Measurements from ENCODE around the gene PIK3R2. TPM values are rescaled to one million over a fixed set of nuclear protein-coding genes. Genes with fewer than 3 reads are reported as not detected.
A peak's percentile ranks its signal among the peaks of the same experiment; 100 is the strongest.

The PIK3R2 gene
- total RNA-seq, 8 experiments from 2014 or later, result 15.6 to 62.6 (median 27.4) TPM

DNA sequence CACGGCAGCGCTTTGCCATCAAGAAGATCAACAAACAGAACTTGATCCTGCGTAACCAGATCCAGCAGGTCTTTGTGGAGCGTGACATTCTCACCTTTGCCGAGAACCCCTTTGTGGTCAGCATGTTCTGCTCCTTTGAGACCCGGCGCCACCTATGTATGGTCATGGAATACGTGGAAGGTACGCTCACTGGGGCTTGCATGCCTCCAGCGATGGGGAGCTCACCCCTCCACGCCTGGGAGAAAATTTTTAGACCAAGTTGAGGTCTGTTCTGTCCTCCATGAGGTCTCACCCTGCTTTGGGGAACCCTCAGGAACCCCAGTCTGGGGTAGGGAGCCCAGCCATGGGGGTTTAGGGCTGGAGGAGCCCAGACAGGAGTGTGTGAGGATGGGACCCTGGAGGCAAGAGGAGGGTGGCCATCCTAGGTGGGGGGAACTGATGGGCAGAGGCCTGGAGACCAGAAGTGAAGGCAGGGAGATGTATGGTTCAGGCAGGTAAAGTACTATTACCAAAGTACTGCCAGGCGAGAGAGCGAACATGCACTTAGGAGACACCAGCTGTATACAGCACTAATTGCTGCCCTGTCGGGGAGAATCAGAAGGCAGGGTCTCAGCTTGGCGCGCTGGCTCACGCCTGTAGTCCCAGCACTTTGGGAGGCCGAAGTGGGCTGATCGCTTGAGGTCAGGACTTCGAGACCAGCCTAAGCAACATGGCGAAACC, 22.3 kb upstream of the PIK3R2 start:
- H3K4me3 ChIP-seq, result no peak overlapping the region
- no peak for ATAC-seq (replicated peaks in 6 of 8)
- H3K4me1 ChIP-seq (replicated peaks in 1 of 2), result no peaks in the 10 kb centered on the region
- in situ Hi-C loops (cut with MboI; ENCODE audit: low pct_unique_long_range_greater_than_20kb in 2 of 9, low sequenced_read_pairs in 9 of 9, unreplicated experiment in 9 of 9), result no loop called here
- H3K27ac ChIP-seq, result no peak overlapping the region
- 53 to 100% (median 92%) methylated on average over 1 to 13 of the region's 21 CpGs; no CpG with 5 or more reads in 2 of the 10 experiments for WGBS, 10 experiments

DNA sequence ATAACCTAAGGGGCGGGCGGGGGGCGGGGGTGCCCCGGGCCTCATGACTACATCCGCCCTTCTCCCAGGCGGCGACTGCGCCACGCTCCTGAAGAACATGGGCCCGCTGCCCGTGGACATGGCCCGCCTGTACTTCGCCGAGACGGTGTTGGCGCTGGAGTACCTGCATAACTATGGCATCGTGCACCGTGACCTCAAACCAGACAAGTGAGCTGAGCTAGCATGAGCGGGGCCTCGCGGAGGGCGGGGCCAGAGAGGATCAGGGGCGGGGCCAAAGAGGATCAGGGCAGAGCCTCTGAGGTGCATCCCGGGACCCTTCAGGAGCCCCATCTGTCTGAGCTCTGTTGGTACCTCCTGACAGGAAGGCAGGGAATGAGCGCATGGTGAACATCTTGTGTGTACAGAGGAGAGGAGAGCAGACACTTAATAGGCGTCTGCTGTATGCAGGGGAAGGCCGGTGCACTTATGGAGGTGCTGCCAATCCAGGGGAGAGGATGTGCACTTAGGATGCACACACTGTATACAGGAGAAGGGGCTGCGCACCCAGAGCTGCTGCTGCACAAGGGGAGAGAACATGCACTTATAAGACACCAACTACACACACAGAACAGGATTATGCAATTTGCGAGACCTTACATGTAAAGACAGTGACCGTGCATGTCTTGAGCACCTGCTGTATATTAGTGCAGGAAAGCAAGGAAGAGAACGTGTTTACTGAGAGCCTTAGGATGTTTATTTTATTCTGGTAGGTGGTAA, 20.9 kb upstream of the PIK3R2 start:
- in situ Hi-C loops (cut with MboI; ENCODE audit: low pct_unique_long_range_greater_than_20kb in 2 of 9, low sequenced_read_pairs in 9 of 9, unreplicated experiment in 9 of 9), result no loop called here
- H3K4me3 ChIP-seq, result no peak overlapping the region
- WGBS, 10 experiments, result 80 to 100% (median 98%) methylated on average over 1 to 6 of the region's 31 CpGs; no CpG with 5 or more reads in 2 of the 10 experiments
- no peaks in the 10 kb centered on the region for H3K4me1 ChIP-seq (replicated peaks in 1 of 2)
- ATAC-seq (replicated peaks in 6 of 8), result peak in 3 of 8 experiments; percentile 17 to 66 (median 24)
- H3K27ac ChIP-seq, result no peak overlapping the region

DNA sequence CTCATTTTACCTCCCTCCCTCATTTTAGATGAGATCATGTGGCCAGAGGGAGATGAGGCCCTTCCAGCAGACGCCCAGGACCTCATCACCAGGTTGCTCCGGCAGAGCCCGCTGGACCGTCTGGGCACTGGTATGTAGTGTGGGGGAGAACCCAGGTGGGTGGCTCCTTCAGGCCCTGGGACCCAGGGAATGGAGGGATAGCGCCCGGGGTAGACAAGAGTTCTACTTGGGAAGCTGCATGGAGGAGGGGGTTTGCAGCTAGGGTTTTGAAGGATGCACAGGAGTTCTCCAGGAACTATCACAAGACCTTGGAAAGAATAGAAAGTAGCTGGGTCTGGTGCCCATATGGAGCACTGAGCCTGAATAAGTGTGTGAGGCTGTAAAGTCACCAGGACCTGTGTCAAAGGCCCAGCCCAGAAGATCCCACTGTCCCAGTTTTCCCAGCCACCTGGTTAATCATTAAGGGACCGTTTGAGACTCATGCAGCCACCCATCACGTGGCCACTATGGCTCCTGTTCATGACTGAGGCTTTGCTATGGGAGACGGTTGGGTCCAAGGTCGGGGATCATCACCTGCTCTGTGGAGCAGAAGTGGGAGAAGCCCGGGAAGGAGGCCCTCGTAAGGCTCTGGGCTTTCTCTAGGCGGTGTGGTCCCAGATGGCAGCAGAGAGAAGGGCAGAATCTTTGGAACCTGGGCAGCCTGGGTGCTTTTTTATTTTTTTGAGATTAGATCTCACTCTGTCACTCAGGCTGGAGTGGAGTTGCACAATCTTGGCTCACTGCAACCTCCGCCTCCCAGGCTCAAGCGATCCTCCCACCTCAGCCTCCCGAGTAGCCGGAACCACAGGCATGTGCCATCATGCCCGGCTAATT, 17.0 kb upstream of the PIK3R2 start:
- H3K4me1 ChIP-seq (replicated peaks in 1 of 2), result no peaks in the 10 kb centered on the region
- ATAC-seq (replicated peaks in 6 of 8), result no peak
- no peak overlapping the region for H3K4me3 ChIP-seq
- 64 to 100% (median 87%) methylated on average over 2 to 10 of the region's 18 CpGs; no CpG with 5 or more reads in 1 of the 10 experiments for WGBS, 10 experiments
- in situ Hi-C loops (cut with MboI; ENCODE audit: low pct_unique_long_range_greater_than_20kb in 2 of 9, low sequenced_read_pairs in 9 of 9, unreplicated experiment in 9 of 9), result no loop called here
- no peak overlapping the region for H3K27ac ChIP-seq

DNA sequence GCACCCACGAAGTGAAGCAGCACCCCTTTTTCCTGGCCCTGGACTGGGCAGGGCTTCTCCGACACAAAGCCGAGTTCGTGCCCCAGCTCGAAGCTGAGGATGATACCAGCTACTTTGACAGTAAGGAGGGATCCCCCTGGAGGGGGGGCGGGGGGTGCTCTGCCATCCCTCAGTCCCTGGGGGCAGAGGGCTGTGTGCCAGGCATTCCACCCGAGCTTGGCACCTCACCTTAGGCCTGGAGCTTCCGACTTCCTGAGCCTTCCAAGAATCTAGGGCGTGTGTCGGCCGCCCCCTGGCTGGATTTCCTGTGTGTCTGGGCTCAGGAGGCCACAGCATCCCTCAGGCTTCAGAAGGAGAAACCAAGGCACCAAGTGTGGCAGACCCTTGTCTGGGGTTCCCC, 15.7 kb upstream of the PIK3R2 start:
- Histone ChIP-seq H3K27ac (no peak overlapping the region), H3K4me3 (no peak overlapping the region), H3K4me1 (replicated peaks in 1 of 2) (no peaks in the 10 kb centered on the region)
- in situ Hi-C loops (cut with MboI; ENCODE audit: low pct_unique_long_range_greater_than_20kb in 2 of 9, low sequenced_read_pairs in 9 of 9, unreplicated experiment in 9 of 9), result no loop called here
- no peak for ATAC-seq (replicated peaks in 6 of 8)
- 94 to 100% methylated on average over 2 to 3 of the region's 11 CpGs; no CpG with 5 or more reads in 8 of the 10 experiments for WGBS, 10 experiments

DNA sequence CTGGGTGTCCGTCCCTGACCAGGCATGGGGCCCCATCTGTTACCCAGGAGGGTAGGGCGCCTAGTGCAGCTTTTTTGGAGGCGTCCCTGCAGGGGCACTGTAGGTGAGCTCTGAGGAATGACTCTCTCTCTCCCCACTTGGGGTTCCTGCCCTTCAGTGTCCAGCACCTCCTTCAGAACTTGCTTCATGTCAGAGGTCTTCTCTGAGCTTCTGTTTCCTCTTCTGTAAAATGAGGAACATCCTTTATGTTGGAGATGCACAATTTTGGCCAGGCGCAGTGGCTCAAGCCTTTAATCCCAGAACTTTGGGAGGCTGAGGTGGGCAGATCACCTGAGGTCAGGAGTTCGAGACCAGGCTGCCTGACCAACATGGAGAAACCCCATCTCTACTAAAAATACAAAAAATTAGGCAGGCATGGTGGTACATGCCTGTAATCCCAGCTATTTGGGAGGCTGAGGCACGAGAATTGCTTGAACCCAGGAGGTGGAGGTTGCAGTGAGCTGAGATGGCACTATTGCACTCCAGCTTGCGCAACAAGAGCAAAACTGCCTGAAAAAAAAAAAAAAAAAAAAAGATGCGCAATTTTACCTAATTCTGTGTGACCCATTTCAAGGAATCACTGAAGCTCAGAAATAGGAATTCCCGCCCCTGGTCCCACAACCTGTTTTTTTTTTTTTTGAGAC, 15.2 kb upstream of the PIK3R2 start:
- Histone ChIP-seq H3K27ac (no peak overlapping the region), H3K4me3 (no peak overlapping the region), H3K4me1 (replicated peaks in 1 of 2) (no peaks in the 10 kb centered on the region)
- in situ Hi-C loops (cut with MboI; ENCODE audit: low pct_unique_long_range_greater_than_20kb in 2 of 9, low sequenced_read_pairs in 9 of 9, unreplicated experiment in 9 of 9), result no loop called here
- no peak for ATAC-seq (replicated peaks in 6 of 8)
- 82 to 100% (median 90%) methylated on average over 1 to 9 of the region's 9 CpGs; no CpG with 5 or more reads in 1 of the 10 experiments for WGBS, 10 experiments

DNA sequence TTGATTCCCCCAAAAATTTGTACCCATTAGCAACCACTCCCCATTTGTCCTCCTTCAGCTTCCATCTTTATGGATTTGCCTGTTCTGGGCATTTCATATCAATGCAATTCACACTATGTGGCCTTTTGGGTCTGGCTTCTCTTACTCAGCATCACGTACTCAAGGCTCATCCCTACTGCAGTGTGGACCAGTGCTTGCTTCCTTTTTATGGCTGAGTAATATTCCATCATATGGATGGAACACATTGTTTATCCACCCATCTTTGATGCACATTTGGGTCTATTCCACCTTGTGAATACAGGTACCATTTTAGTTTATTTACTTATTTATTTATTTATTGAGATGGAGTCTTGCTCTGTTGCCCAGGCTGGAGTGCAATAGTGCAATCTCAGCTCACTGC, 12.5 kb upstream of the PIK3R2 start:
- in situ Hi-C loops (cut with MboI; ENCODE audit: low pct_unique_long_range_greater_than_20kb in 2 of 9, low sequenced_read_pairs in 9 of 9, unreplicated experiment in 9 of 9), result no loop called here
- no peaks in the 10 kb centered on the region for H3K4me1 ChIP-seq (replicated peaks in 1 of 2)
- ATAC-seq (replicated peaks in 6 of 8), result no peak
- no peak overlapping the region for H3K4me3 ChIP-seq
- no peak overlapping the region for H3K27ac ChIP-seq
- 80 to 100% (median 100%) methylated on average over 1 of the region's 1 CpG; no CpG with 5 or more reads in 3 of the 10 experiments for WGBS, 10 experiments

DNA sequence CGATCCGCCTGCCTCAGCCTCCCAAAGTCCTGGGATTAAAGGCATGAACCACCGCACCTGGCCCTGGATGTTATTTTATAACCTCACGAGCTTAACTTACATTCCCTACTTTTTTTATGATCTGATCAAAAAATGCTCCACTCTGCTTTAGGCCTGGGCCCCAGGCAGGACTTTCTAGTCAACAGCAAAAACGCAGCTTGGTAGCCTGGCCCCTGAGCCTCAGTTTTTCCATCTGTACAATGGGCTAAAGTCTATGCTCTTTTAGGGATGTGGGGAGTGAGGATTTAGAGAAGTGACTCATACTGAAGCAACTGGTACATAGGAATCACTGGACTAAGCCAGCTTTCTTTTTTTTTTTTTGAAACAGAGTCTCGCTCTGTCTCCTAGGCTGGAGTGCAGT, 11.9 kb upstream of the PIK3R2 start:
- no peak overlapping the region for H3K27ac ChIP-seq
- no peaks in the 10 kb centered on the region for H3K4me1 ChIP-seq (replicated peaks in 1 of 2)
- no peak overlapping the region for H3K4me3 ChIP-seq
- ATAC-seq (replicated peaks in 6 of 8), result no peak
- 68 to 100% (median 94%) methylated on average over 1 to 3 of the region's 6 CpGs; no CpG with 5 or more reads in 4 of the 10 experiments for WGBS, 10 experiments
- in situ Hi-C loops (cut with MboI; ENCODE audit: low pct_unique_long_range_greater_than_20kb in 2 of 9, low sequenced_read_pairs in 9 of 9, unreplicated experiment in 9 of 9), result no loop called here

DNA sequence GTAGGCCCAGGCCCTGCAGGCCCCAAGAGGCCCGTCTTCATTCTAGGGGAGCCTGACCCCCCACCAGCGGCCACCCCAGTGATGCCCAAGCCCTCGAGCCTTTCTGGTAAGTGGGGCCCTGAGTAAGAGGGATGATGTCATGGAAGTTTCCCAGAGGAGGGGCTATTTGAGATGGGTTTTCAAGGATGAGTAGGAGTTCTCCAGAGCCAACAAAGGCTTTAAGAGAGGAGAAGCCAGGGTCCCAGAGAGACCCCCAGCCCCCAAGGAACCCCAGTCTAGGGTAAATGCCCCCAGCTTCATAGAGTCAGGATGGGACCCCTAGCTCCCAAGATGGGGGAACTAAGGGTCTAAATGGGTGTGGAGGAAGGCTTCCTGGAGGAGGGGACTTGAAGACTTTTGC, 9.1 kb upstream of the PIK3R2 start:
- H3K4me3 ChIP-seq, result no peak overlapping the region
- ATAC-seq (replicated peaks in 6 of 8), result no peak
- H3K4me1 ChIP-seq (replicated peaks in 1 of 2), result no peaks in the 10 kb centered on the region
- WGBS, 10 experiments, result 100% methylated on average over 1 of the region's 3 CpGs; no CpG with 5 or more reads in 9 of the 10 experiments
- no peak overlapping the region for H3K27ac ChIP-seq
- in situ Hi-C loops (cut with MboI; ENCODE audit: low pct_unique_long_range_greater_than_20kb in 2 of 9, low sequenced_read_pairs in 9 of 9, unreplicated experiment in 9 of 9), result no loop called here

DNA sequence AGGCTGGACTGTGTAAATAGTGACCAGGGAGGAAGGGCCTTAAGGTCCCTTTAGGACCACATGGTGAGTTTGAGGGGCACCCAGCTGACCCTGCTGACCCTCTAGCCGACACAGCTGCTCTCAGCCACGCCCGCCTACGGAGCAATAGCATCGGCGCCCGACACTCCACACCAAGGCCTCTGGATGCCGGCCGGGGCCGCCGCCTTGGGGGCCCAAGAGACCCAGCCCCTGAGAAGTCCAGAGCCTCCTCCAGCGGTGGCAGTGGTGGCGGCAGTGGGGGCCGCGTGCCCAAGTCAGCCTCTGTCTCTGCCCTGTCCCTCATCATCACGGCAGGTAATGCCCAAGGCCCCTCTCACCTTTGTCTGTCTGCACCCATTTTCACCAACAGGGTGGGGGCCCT, 8.6 kb upstream of the PIK3R2 start:
- in situ Hi-C loops (cut with MboI; ENCODE audit: low pct_unique_long_range_greater_than_20kb in 2 of 9, low sequenced_read_pairs in 9 of 9, unreplicated experiment in 9 of 9), result no loop called here
- ATAC-seq (replicated peaks in 6 of 8), result no peak
- Histone ChIP-seq H3K27ac (no peak overlapping the region), H3K4me3 (no peak overlapping the region), H3K4me1 (replicated peaks in 1 of 2) (no peaks in the 10 kb centered on the region)
- WGBS, 10 experiments, result 88 to 100% (median 100%) methylated on average over 1 to 6 of the region's 16 CpGs; no CpG with 5 or more reads in 5 of the 10 experiments

DNA sequence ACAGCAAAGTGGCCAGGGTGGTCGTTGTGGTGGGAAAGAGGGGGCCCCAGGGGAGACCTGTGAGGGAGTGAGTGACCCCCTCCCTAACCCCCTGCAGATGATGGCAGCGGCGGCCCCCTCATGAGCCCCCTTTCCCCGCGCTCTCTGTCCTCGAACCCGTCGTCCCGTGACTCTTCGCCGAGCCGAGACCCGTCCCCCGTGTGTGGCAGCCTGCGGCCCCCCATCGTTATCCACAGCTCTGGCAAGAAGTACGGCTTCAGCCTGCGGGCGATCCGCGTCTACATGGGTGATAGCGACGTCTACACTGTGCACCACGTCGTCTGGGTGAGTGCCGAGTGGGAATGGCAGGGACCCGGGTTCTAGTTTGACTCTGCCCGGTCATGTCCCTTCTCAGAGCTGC, 8.1 kb upstream of the PIK3R2 start:
- in situ Hi-C loops (cut with MboI; ENCODE audit: low pct_unique_long_range_greater_than_20kb in 2 of 9, low sequenced_read_pairs in 9 of 9, unreplicated experiment in 9 of 9), result no loop called here
- Histone ChIP-seq H3K4me1 (replicated peaks in 1 of 2) (no peaks in the 10 kb centered on the region), H3K27ac (no peak overlapping the region), H3K4me3 (no peak overlapping the region)
- WGBS, 10 experiments, result 60 to 100% (median 100%) methylated on average over 1 of the region's 28 CpGs; no CpG with 5 or more reads in 7 of the 10 experiments
- ATAC-seq (replicated peaks in 6 of 8), result no peak

DNA sequence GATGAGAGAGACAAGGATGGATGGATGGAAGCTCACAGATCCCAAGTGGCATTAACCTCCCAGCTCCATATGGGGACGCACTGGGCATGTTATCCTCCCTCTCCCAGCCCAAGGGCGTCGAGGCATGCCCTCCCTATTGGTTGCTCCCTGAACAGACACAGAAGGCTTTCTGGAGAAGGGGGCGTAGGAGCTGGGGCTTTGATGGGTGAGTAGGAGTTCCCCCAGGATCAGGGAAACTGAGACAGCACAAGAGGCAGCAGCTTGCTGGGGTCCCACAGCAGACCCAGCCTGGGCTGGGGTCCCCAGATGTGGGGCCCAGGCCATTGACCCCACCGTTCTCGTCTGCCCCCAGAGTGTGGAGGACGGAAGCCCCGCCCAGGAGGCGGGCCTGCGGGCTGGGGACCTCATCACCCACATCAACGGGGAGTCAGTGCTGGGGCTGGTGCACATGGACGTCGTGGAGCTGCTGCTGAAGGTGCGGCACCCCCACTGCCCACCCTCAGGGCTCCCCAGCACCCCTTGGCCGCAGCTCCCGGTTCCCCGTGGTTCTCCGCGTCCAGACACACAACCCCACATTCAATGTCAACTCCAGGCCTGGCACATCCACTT, 7.5 kb upstream of the PIK3R2 start:
- no peak overlapping the region for H3K27ac ChIP-seq
- no peak for ATAC-seq (replicated peaks in 6 of 8)
- in situ Hi-C loops (cut with MboI; ENCODE audit: low pct_unique_long_range_greater_than_20kb in 2 of 9, low sequenced_read_pairs in 9 of 9, unreplicated experiment in 9 of 9), result no loop called here
- H3K4me1 ChIP-seq (replicated peaks in 1 of 2), result no peaks in the 10 kb centered on the region
- H3K4me3 ChIP-seq, result no peak overlapping the region
- whole genome bisulfite sequencing, 10 experiments, result 73 to 100% (median 100%) methylated on average over 2 to 4 of the region's 19 CpGs; no CpG with 5 or more reads in 7 of the 10 experiments

DNA sequence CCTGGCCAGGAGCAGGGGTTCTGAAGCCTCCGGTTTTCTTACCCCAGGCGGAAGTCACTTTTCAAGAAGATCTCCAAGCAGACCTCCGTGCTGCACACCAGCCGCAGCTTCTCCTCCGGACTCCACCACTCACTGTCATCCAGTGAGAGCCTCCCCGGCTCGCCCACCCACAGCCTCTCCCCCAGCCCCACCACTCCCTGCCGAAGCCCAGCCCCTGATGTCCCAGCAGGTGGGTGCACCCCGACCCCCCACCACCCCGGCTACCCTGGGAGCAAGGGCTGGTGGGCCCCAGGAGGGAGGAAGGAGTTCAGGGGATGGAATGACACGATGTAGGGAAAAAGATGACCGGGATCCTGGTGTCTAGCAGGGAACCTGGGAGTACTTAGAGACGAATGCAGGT, 5.6 kb upstream of the PIK3R2 start:
- H3K4me1 ChIP-seq (replicated peaks in 1 of 2), result peaks cover 0 to 7% of the 10 kb centered on the region in 2 donors
- no peak overlapping the region for H3K4me3 ChIP-seq
- 87 to 100% methylated on average over 3 to 4 of the region's 13 CpGs; no CpG with 5 or more reads in 8 of the 10 experiments for WGBS, 10 experiments
- no peak overlapping the region for H3K27ac ChIP-seq
- no peak for ATAC-seq (replicated peaks in 6 of 8)
- in situ Hi-C loops (cut with MboI; ENCODE audit: low pct_unique_long_range_greater_than_20kb in 2 of 9, low sequenced_read_pairs in 9 of 9, unreplicated experiment in 9 of 9), result no loop called here
